Natural killer cell (primary cell): Measurements from ENCODE around the gene ACVR1. TPM values are rescaled to one million over a fixed set of nuclear protein-coding genes. Genes with fewer than 3 reads are reported as not detected.

Source experiments
- ATAC-seq, 3 donors: fragments of 150-1000 bp in 2 of 3; fragments of 200-7000 bp in 1 of 3; cut with Tn5 transposase; 1 replicate in 1 of 3; 2 replicates in 2 of 3; pipeline ENCODE4 v1.10.0; 2021; ENCODE audit warnings: mild to moderate bottlenecking in 2 of 3, moderate library complexity in 2 of 3
- DNase-seq, 2 donors: peaks; one replicate each; pipeline versions ENCODE4 v3.0.0 to v3.0.0-alpha.2; 2013 to 2021; ENCODE audit warnings: mixed read lengths in 1 of 2
- H3K27ac ChIP-seq: one replicate; pipeline ENCODE4 v1.5.1; 2013; ENCODE audit warnings: mild to moderate bottlenecking, low read length
- H3K27me3 ChIP-seq: one replicate; pipeline ENCODE4 v1.6.1; 2013; ENCODE audit warnings: low read length; ENCODE audit not compliant: control insufficient read depth, insufficient read depth
- H3K36me3 ChIP-seq: one replicate; pipeline ENCODE4 v1.6.1; 2013; ENCODE audit warnings: low read length; ENCODE audit not compliant: control insufficient read depth, insufficient read depth
- H3K4me1 ChIP-seq: one replicate; pipeline ENCODE4 v1.6.1; 2013; ENCODE audit warnings: low read length; ENCODE audit not compliant: control insufficient read depth, insufficient read depth
- H3K4me3 ChIP-seq: one replicate; pipeline ENCODE4 v1.5.1; 2013; ENCODE audit warnings: low read length
- H3K9me3 ChIP-seq: one replicate; pipeline ENCODE4 v1.6.1; 2013; ENCODE audit warnings: low read length; ENCODE audit not compliant: control insufficient read depth, insufficient read depth
- H3K27ac Mint-ChIP-seq, 2 donors: one replicate each; pipeline ENCODE4 v1.8.0; 2022; ENCODE audit warnings: mild to moderate bottlenecking in 2 of 2, mixed read lengths in 2 of 2, moderate library complexity in 1 of 2
- H3K27me3 Mint-ChIP-seq, 2 donors: one replicate each; pipeline ENCODE4 v1.8.0; 2022; ENCODE audit warnings: low read depth in 2 of 2, mixed read lengths in 2 of 2
- H3K36me3 Mint-ChIP-seq: one replicate; pipeline ENCODE4 v1.8.0; 2022; ENCODE audit warnings: mixed read lengths
- H3K4me1 Mint-ChIP-seq, 2 donors: one replicate each; pipeline ENCODE4 v1.8.0; 2022; ENCODE audit warnings: mixed read lengths in 2 of 2
- H3K4me3 Mint-ChIP-seq: one replicate; pipeline ENCODE4 v1.8.0; 2022; ENCODE audit warnings: mild to moderate bottlenecking, moderate library complexity, mixed read lengths
- H3K9me3 Mint-ChIP-seq, 2 donors: one replicate each; pipeline ENCODE4 v1.8.0; 2022; ENCODE audit warnings: mixed read lengths in 2 of 2
- WGBS: methylation state at CpG from one replicate; pipeline ENCODE4 v1.1.7; 2013; ENCODE audit warnings: missing lambda C conversion rate; ENCODE audit not compliant: insufficient coverage; 5-methylcytosine and 5-hydroxymethylcytosine counted together
- intact Hi-C: fragments of 100-400 bp; cut with micrococcal nuclease; formaldehyde crosslinking; loops from one replicate; pipeline ENCODE4 v1.14.2; 2022
- total RNA-seq, 4 donors: library from RNA; stranded (reverse); fragments of 120-200 nt in 1 of 4; gene quantifications; one replicate each; pipeline versions ENCODE4 v1.2.3 to v1.2.4, GENCODE V29; 2013 to 2022
- TF ChIP-seq, protein P1 (sequence below): fragments of 200-600 bp; IDR thresholded peaks from one replicate; pipeline ENCODE4 v1.8.0; 2022; ENCODE audit warnings: antibody characterized with exemption

Gene ACVR1
- total RNA-seq, 3 donors from 2014 or later (not counting 1 experiment from before 2014, with no cell fraction given): 3.3 to 6.9 (median 6.1) TPM

DNA sequence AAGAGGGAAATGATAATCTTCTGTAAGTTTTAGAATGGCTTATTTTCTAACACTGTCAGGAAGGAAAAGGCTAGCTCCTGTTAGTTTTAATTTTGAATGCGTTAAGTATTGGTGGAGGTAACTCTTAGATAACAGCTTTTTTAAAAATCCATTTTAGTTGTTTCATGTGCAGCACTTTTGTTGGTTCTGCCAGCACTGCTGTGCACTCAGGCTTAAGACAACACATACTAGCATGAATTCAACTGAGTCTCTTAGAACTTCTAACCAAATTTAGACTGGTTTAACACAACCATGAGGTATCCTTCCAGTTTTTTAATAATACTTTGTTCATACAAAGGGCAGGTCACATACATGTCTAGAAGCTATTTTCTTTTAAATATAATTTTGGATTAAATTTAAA, 42.4 kb downstream of the ACVR1 start:
- ATAC-seq: no peak
- intact Hi-C loops: no loop called here
- H3K4me3 Mint-ChIP-seq: no peak overlapping the region

DNA sequence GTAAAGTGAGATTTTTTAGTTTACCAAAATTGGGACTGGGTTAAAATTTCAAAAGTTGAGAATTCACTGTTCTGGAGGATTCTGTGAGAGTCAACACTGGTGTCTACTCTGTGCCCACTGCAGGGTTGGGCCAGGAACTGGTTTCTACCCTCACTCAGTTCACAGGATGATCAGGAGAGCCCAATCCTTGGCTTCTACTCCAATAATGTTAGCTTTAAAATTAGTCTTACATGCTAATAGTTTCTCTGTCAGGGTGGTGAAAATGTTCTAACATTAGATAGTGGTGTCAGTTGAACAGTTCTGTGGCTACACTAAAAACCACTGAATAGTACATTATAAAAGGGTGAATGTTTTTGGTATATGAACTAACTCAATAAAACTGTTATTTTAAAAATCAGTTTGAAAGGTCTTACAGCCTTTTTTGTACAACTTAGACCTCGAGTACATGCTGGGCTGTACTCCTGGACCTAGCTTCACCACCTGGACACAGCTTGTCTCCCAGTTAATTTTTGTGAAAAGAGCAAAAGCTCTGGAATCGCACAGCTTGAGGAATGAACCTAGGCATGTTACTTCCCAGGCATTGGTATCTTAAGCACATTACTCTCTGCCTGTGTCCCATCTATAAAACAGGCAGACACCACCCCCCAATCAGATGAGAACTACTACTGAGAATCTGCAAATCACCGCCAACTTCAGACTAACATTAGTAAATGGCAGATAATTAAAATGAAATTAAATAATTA, 44.4 kb downstream of the ACVR1 start:
- Histone ChIP-seq H3K9me3 (no peaks in the 10 kb centered on the region), H3K4me3 (no peak overlapping the region), H3K36me3 (no peaks in the 10 kb centered on the region), H3K27ac (no peak overlapping the region), H3K27me3 (no peaks in the 10 kb centered on the region), H3K4me1 (no peaks in the 10 kb centered on the region)
- Mint-ChIP-seq H3K9me3 (no peaks in the 10 kb centered on the region), H3K27me3 (peaks cover 0 to 3% of the 10 kb centered on the region in 2 donors), H3K4me1 (peaks cover 0 to 8% of the 10 kb centered on the region in 2 donors), H3K27ac (no peak overlapping the region), H3K4me3 (no peak overlapping the region), H3K36me3 (no peaks in the 10 kb centered on the region)
- WGBS: 78% methylated on average over 2 of the region's 3 CpGs
- DNase-seq (no peak), ATAC-seq (no peak)
- TF ChIP-seq, protein P1, sequence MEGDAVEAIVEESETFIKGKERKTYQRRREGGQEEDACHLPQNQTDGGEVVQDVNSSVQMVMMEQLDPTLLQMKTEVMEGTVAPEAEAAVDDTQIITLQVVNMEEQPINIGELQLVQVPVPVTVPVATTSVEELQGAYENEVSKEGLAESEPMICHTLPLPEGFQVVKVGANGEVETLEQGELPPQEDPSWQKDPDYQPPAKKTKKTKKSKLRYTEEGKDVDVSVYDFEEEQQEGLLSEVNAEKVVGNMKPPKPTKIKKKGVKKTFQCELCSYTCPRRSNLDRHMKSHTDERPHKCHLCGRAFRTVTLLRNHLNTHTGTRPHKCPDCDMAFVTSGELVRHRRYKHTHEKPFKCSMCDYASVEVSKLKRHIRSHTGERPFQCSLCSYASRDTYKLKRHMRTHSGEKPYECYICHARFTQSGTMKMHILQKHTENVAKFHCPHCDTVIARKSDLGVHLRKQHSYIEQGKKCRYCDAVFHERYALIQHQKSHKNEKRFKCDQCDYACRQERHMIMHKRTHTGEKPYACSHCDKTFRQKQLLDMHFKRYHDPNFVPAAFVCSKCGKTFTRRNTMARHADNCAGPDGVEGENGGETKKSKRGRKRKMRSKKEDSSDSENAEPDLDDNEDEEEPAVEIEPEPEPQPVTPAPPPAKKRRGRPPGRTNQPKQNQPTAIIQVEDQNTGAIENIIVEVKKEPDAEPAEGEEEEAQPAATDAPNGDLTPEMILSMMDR: no peak
- intact Hi-C loops: no loop called here

More for the DNA sequence above, 42.4 kb downstream of the ACVR1 start:
- no peaks in the 10 kb centered on the region for H3K36me3 Mint-ChIP-seq
- peaks cover 0 to 3% of the 10 kb centered on the region in 2 donors for H3K27me3 Mint-ChIP-seq
- DNase-seq: no peak
- no peak overlapping the region for H3K27ac ChIP-seq
- TF ChIP-seq, protein P1: no peak
- no peaks in the 10 kb centered on the region for H3K9me3 Mint-ChIP-seq
- no peaks in the 10 kb centered on the region for H3K9me3 ChIP-seq
- no peaks in the 10 kb centered on the region for H3K36me3 ChIP-seq
- H3K27me3 ChIP-seq: no peaks in the 10 kb centered on the region
- no peak overlapping the region for H3K27ac Mint-ChIP-seq
- H3K4me1 Mint-ChIP-seq: peaks cover 0 to 11% of the 10 kb centered on the region in 2 donors
- WGBS: 100% methylated on average over 1 of the region's 1 CpG
- peaks cover 3% of the 10 kb centered on the region for H3K4me1 ChIP-seq
- no peak overlapping the region for H3K4me3 ChIP-seq

DNA sequence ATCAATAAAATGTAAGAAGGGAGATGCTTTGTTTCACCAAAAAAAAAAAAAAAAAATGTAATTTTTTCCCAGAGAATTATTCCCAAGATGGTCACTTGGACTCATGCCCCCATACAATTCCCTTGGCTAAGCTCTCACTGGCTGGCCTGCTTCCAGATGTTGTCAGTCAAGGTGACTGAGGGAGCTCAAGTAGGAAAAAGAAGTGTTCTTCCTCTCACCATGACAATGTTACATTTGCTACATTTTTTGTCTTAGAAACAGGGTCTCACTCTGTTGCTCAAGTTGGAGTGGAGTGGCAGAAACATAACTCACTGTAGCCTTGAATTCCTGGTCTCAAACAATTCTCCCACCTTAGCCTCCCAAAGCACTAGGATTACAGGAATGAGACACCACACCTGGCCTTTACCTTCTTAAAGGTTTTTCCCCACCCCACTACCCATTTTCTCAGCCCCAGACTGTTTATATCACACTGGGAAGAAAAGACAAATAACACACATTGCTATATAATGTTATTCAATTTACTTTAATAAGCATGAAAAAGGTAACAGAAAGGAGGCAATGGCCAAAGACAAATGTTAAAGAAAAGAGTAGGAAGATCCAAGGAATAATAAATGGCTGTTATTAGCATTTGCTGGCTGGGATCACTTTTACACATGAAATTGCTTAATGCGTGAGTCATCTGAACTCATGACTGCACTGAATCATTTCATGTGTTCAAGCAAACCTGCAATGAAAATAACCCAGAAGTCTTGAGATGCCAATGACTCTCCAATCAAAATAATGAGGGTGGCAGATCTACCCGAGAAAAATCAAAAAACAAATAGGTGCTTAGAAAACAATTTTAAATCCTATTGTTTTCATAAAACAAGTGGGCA, 45.2 kb downstream of the ACVR1 start:
- H3K36me3 Mint-ChIP-seq: no peaks in the 10 kb centered on the region
- H3K4me3 Mint-ChIP-seq: no peak overlapping the region
- no peak overlapping the region for H3K4me3 ChIP-seq
- TF ChIP-seq, protein P1: no peak
- no peak for ATAC-seq
- intact Hi-C loops: no loop called here
- no peaks in the 10 kb centered on the region for H3K27me3 ChIP-seq
- peaks cover 0 to 3% of the 10 kb centered on the region in 2 donors for H3K27me3 Mint-ChIP-seq
- no peak overlapping the region for H3K27ac ChIP-seq
- H3K27ac Mint-ChIP-seq: no peak overlapping the region
- 93% methylated on average over 2 of the region's 2 CpGs for WGBS
- DNase-seq: no peak
- H3K36me3 ChIP-seq: no peaks in the 10 kb centered on the region
- H3K4me1 ChIP-seq: no peaks in the 10 kb centered on the region
- no peaks in the 10 kb centered on the region for H3K9me3 Mint-ChIP-seq
- no peaks in the 10 kb centered on the region for H3K9me3 ChIP-seq
- H3K4me1 Mint-ChIP-seq: peaks cover 0 to 8% of the 10 kb centered on the region in 2 donors
